Inflammatory macrophage treated with lipopolysaccharide for 4 hours (primary cell): ENCODE results near the gene TANGO2.

Experiments used
- DNase-seq: peaks from one replicate; pipeline ENCODE4 v3.0.0-alpha.2; 2020

Gene TANGO2

DNA sequence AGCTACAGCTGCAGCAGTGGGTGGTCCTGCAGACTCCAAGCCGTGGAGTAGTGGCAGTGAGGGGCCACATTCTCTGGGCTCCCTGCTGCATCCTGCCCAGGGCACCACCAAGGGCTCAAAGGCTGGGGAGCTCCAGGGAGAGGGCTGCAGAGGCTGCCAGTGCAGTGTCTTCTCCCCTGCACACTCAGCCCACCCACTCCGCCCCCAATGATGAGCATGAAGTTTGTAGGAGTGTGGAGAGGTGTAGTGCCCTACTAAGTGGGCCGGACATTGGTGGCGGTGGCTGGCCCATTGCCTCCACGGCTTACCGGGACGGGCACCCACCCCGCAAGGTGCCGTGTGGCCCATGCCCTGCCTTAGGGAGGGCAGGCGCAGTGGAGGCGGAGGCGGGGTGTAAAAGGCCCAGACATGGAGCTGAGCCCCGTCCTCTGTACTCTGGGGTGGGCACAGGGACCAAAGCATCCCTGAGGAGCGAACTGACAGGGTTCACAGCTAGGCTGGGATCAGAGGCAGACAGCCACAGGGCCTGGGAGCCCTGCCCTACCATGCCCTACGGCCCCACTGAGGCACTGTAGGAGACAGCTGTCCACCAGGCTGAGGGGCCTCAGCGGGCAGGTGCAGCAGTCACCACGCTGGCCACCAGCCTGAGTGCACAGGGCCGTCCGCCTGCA, 23.2 kb upstream of the TANGO2 start:
- no peak for DNase-seq

DNA sequence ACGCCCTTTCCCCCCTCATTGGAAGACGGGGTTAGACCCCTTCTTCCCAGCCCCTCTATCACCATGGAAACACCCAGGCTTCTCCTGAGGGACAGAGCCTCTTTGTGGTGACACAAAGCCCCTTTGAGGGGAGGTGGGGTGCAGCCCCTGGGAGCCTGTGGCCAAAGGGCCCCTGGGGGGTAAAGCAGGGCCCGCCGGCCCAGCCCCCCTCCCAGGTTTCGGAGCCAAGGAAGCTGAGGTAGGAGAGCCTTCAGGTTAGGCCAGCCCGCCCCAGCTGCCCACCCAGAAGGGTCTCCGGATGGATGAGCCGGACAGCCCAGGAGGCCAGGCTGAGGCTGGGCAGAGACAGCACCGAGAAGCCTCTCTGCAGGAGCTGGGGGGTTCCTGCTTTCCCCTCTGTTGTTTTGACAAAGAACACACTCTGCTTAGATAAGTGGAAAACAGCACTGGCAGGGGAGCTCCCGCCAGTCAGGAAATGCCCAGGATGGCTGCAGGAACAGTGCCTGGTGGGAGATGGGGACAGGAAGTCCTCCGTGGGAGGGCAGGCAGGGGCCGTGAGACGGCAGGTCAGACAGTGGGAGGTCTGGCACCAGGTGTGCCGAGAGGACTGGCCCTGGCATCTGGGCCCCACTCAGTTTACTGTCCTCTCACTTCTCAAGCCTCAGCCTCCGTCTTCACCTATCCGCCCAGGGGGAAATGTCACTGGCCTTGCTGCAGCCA, 22.5 kb upstream of the TANGO2 start:
- DNase-seq, result no peak

DNA sequence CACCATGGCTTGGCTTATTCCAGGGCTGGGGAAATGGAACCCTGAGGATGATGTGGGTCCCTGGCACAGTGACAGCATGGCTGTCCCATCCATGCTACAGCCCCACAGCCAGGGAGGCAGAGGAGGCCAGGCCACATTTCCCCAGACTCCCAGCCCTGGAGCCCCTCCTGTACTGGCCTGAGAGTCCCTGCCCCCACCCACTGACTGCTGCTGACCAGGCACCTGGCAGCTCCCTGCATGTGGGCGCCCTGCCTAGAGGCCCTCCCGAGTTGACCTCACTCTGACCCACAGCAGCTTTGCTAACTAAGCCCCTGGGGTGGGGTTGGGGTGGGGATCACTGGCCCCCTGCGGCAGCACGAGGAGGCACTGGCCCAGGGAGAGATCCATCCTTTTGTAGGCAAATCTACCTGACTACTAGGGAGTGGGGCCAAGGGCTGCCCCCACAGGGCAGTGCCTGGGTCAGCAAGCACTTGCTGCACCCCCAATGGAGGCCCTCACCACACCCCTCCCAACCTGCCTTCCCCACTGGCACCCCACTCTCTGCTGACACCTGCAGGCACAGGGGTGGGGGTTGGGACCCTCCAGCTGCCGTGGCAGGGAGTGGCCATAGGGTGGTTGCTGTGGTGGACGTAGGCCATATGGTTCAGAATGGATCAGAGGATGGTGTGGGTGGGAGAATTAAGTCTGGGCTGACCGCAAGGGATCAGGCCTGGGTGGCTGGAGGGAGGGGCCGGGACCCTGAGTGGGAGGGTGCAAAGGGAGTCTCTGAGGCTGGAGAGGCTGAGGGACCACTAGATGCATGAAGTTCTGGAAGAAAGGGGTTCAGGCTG, 21.7 kb upstream of the TANGO2 start:
- DNase-seq, result no peak

DNA sequence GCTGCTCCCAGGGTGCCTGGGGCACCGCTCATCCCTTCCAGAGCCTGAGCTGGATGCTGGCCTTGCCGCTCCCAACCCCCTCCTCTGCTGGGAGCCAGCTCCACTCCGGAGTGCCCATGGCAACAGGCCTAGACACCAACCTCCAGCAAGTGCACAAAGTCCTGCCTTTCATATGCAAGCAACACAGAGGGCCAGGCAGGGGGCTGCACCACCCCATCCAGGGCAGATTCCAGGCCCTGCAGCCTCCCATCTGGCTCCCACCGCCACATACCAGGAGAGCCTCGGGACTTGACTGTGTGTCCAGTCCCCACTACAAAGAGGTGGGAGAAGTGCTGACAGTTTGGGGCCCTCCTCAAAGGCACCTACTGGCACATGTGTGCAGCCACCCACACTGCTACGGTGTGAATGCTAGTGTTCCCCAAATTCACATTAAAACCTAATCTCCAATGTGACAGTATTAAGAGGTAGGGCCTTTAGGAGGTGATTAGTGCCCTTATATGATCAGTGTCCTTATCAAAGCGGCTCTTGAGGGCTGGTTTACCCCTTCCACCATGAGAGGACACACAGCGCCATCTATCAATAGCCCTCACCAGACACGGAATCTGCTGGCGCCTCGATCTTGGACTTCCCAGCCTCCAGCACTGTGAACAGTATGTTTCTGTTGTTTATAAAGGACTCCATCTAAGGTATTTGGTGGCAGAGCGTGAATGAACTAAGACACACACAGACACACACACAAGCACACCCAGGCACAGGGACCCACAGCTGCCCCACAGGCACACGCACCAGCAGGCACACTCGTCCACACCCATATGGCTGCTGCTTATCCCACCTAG, 20.4 kb upstream of the TANGO2 start:
- DNase-seq, result no peak

DNA sequence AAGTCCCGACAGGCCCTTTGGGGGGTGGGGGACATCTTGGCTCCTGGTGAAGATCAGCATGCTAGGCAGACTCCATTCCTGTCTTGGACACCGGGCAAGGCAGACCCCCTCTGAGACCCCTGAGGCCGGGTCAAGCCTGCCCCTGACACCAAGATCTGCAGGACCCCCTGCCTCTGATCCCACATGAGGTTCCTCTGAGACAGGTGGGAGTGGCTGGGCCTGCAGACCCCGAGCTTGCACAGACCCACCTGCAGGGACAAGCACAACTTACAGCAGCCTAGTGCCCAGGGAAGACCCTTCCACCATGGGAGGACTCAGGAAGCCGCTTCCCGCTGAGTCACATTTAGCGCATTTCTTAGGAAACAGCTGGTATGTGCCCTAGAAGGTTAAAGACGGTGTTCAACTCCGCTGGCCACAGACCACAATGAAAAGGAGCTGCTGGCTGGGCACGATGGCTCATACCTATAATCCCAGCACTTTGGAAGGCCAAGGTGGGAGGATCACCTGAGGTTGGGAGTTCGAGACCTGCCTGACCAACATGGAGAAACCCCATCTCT, 19.8 kb upstream of the TANGO2 start:
- DNase-seq, result no peak

DNA sequence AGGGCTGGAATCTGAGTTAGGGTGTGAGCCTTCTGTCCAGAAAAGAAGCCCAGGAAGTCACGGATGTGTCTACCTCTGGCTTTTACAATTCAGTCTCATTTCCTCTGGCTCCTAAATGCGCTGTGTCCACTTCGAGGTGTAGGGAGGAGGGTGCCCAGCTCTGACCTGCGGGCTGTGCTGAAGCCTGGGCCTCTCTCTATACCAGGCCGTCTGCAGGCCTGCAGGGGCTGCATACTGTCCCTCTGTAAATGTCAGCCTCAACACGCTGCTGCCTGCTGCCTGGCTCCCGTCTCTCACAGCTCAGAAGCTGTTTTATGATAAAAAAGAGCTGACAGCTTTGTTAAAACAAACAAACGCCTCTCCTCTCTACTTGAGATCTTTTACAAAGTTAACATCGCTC, 18.8 kb upstream of the TANGO2 start:
- DNase-seq, result no peak

DNA sequence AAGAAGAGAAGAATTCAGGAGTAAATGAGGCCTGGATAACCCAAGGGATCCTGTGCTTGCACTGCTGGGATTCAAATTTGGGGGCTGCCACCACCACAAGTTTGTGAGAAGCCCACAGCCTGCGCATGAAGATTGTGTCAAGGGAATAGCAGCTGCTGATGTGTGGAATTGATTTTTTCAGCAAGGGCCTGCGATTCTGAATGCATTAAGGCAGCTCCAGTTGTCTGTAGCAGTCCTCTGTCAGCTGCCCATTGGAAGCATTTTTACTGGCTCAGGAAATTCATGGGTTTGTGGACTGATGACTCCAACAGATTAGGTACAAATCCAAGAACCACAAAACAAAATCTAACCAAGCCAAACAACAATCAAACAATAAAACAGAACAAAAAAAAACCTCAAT, 18.3 kb upstream of the TANGO2 start:
- no peak for DNase-seq

DNA sequence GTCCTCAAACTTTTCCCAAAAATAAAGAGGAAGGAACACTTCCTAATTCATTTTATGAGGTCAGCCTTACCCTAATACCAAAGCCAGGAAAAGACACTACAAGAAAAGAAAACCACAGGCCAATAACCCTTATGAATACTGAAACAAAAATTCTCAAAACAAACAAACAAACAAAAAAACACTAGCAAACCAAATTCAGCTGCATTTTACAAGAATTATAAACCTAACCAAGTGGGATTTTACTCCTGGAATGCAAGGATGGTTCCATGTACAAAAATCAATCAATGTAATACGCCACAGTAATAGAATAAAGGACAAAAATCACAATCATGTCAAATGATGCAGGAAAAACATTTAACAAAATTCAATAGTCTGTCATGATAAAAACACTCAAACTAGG, 17.6 kb upstream of the TANGO2 start:
- no peak for DNase-seq

DNA sequence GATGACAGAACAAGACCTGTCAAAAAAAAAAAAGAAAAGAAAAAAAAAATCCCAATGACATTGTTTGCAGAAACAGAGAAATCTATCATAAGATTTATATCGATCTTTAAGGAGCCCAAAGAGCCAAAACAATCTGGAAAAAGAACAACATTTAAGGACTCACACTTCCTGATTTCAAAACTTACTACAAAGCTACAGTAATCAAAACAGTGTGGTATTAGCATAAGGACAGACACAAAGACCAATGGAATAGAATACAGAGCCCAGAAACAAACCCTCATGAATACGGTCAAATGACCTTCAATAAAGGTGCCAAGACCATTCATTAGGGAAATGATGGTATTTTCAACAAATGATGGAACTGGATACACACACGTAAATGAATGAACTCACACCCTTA, 16.4 kb upstream of the TANGO2 start:
- DNase-seq, result no peak

DNA sequence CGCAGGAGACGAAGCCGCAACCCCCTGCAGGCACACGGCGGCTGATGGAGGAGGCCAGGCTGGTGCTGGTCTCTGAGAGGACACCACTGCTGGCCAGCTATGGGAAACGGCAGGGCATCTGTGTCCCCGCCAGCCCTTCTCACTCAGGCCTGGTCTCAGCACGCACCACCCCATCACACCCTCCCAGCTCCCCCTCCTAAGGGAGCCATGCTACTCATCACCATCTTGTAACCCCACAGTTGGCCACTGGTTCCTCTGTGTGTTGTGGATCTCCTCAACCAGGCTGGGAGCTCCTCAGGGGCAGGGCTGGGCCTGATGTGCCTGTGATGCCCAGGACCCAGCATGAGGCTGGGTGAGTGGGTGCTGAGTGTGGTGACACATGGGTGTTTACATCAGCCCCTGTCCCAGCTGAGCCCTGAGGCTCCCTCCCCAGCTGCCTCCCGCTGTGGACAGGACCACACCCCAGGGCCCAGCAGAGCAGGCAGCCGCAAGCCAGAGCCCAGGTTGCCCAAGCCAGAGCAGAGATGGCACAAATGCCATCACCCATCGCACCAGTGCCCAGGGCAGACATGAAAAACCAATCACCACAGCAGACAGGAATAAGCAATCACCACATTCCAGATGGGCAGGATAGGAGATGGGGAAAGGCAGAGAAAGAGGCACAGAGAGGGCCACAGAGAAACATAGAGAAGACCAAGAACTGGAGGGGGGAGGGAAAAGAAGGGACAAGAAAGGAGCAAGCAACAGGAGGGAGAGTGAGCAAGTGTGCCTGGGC, 12.5 kb upstream of the TANGO2 start:
- no peak for DNase-seq

DNA sequence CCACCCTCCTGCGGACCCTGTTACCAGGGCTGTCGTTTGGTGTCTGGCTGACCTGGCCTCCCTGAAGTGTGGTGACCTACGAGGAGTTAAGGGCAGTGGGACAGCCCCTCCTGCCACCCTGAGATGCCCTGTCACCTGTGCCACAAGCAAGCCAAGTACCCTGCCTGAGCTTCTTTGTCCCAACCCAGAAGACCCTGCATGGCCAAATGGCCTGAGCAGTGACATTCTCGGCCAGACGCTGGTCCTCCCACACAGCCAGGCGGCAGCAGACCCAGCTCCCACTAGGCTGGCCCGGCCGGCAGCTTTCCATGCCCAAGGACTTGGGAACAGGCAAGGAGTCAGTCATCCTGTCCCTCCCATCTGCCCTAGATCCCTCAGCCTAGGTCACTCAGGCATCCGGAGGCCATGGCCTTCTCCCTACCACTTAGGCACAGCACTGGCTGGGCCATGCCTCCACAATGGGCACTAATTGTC, 11.9 kb upstream of the TANGO2 start:
- DNase-seq, result no peak

DNA sequence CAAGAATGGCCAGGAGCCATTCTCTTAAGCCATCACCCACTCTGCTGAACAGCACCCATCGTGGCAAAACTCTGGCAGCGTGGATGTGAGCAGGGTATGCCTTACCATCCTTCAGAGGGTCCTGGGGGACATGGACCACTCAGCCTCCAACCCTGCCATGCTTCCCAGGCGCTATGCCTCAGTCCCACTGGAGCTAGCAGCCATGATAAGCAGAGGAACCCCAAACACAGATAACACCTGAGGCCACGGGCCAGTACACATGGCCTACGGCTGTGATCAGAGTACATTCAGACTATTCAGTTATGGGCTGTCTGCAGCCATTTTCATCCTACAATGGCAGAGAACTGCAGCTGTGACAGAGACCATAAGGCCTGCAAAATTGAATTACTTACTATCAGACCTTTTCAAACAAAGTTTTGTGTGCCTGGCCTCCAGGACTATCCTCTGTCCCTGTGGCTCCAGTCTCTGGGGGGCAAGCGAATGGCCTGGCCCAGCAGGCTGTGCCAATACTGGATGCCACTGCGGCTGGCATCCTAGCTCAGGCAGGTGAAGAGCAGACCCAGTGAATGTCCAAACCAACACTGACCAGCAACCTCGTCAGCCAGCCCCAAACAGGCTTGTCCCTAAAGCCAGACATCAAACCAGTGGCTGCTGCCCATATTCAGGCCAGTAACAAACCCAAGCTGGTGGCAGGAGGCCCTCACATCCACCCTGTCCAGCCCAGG, 11.2 kb upstream of the TANGO2 start:
- no peak for DNase-seq

DNA sequence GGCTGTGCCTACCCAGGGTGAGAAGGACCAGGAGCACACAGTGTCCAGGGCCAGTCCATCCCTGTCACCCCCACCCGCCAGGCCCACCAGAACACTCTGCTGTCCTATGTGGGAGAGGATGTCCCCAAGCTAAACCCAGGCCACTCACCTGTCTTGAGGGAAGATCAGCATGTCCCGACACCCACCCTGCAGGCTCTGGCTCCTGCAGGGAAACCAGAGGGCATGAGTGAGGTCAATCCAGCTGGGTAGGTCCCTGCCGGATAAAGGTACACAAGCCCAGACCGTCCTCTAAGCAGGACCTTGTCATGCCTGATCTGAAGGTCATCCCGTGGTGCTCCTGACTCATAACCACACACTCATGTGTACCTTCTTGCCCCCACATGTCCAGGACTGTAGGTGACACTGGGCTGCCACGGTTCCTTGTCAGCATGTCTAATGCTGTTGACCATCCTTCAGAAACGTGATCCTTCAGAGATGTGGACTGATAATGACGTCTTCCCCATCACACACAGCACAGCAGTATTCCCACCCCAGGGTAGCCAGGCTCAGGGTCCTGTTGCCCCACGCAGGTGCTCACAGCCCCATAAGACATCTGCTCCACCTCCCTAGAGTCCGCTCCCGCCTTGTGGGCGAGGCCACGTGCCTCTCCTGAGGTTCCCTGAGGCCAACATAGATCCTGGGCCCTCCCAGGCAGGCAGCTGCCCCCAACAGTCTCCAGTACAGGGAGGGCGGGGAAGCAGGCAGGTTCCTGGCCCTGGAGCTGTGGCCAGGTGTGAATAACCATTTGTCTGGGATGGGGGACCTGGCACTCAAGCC, 10.4 kb upstream of the TANGO2 start:
- DNase-seq, result no peak

DNA sequence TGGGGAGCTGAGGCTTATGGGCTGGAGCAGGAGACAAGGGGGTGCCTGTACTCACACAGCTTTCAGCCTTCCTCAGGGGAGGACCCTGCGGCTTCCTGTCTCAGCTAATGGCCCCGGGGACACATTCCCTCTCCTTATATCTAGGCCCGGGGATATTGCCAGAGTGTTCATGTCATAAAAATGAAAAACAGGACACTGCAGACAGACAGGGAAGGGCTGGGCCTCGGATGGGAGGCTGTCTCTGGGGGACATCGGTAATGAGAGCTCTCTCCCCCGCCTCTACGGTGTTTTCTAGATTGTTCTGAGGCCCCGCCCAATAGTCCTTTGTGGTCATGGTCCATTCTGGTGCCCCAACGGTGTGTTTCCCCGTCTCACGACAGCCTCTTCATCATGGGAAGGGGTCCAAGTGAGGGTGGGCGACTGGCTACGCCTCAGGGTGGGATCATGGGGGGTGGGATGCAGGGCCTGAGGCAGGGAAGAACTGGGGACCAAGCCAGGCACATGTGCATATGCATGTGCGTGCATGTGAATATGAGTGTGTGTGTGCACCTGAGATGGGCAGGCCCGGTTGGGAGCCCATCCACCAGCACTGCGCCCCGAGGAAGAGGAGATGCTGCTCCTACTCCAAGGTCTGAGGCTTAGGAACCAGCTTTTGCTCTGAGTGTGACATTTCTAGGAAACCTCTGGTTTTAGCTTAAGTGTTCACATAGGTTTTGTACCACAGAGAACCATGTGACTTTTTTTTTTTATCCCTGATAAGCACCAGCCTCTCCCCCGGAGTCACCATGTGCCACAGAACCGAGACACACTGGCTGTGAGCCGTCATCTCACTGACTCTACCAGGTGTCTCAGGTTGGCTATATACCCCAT, 9.6 kb upstream of the TANGO2 start:
- no peak for DNase-seq

DNA sequence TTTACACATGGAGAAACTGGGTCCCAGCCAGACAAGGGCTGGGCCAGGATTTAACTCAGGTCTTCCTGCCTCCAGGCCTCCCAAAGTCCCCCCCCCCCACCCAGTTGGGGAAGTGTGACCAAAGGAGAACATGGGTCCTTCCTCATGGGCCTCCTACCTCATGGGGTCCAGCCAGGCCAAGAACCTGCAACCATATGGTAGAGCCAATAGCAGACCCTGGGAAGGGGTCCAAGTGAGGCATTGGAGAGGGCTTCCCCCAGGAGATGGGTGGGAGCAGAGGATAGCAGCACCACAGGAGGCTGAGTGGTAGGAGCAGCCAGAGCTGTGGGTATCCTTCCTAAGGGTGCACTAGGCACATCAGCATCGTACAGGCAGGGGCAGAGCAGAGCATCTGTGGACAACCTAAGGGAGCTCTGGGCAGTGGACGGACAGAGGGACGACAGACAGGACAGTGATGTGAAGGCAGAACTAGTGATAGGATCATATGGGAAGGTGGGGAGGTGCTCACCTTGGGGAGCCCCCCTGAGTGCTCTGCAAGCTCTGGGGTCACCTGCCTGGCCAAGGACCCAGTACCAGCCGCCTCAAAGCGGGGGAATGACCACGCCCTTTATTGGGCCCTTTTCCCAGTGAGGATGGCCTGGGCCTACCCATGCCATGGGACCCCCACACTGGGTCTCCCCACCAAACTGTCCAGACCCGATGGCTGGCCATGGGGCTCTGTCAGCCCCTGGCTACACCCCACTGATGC, 8.7 kb upstream of the TANGO2 start:
- DNase-seq, result no peak

DNA sequence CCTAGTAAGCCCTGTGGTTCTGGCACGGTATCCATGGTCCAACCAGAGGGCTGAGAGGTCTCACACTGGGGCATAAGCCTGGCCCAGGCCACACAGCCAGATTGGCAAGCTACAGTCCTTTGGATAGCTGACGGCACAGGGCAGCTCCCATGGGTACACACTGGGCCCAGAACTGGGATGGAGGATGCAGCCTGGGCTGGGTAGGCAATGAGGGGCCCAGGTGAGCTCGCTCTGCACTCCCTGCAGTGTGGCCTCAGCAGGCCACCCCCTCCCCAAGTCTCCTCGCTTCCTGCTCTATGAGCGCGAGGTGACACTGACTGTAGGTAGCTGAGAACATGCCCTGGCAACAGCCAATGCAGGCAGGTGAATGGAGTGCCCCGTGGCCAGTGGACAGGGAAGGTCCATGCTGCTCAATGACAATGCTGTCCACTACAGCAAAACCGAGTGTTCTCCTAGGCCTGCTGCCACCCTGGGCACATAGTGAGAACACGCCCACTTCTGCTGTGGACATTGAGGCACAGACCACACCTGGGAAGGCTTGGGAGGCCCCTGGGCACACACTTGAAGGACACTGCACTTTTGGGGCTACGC, 8.1 kb upstream of the TANGO2 start:
- DNase-seq, result no peak

DNA sequence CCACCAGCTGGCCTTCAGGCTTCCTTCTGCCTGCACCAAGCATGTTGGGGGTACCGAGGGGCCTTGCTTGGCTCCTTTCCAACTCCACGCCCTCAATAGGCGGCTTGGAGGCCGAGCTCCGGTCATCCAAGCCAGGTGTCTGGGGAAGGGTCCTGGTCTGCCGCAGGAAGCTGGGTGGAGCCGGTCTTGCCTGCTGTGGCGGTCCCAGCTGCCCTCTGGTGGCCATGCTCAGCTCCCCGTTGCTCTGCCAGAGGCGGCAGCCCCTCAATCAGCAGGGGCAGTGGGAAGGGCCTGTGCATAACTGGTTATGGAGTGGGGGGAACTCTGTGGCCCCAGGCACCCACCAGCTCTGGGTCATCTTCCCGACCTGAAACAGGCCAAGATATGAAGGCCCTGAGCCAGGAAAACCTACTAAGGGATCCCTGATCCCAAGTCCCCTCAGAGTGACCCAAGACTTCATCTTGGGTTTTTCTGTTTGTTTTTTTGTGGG, 7.5 kb upstream of the TANGO2 start:
- DNase-seq, result peak; percentile 59
